OCI-LY1 (cell line): ENCODE measurements around the gene VEPH1.

Source experiments
- H2AFZ ChIP-seq: fragments of 200-600 bp; sonication (generic), shearing (Covaris generic); 2 replicates; pipeline ENCODE4 v1.6.0; 2014; ENCODE audit warnings: antibody characterized with exemption, mild to moderate bottlenecking, low read length
- H3F3A ChIP-seq: fragments of 200-600 bp; sonication (generic), shearing (Covaris generic); 2 replicates; pipeline ENCODE4 v1.6.0; 2014; ENCODE audit warnings: mild to moderate bottlenecking, antibody characterized with exemption, low read length, moderate library complexity; ENCODE audit not compliant: insufficient read depth
- H3K27ac ChIP-seq: fragments of 200-600 bp; sonication (generic); 2 replicates; pipeline ENCODE4 v1.5.1; 2014; ENCODE audit warnings: low read length, mixed run types, mild to moderate bottlenecking, low read depth; ENCODE audit not compliant: poor library complexity, severe bottlenecking
- H3K27me3 ChIP-seq: fragments of 200-600 bp; sonication (generic); 2 replicates; pipeline ENCODE4 v1.6.0; 2014; ENCODE audit warnings: antibody characterized with exemption, mild to moderate bottlenecking, low read length, moderate library complexity; ENCODE audit not compliant: insufficient read depth
- H3K36me3 ChIP-seq: fragments of 200-600 bp; sonication (generic); 2 replicates; pipeline ENCODE4 v1.6.1; 2014; ENCODE audit warnings: mild to moderate bottlenecking, antibody characterized with exemption, low read length, moderate library complexity, mixed read lengths; ENCODE audit not compliant: insufficient read depth
- H3K4me1 ChIP-seq: fragments of 200-600 bp; sonication (generic); 2 replicates; pipeline ENCODE4 v1.5.1; 2014; ENCODE audit warnings: mild to moderate bottlenecking, low read length, moderate library complexity; ENCODE audit not compliant: insufficient read depth, severe bottlenecking
- H3K4me2 ChIP-seq: fragments of 200-600 bp; sonication (generic), shearing (Covaris generic); 2 replicates; pipeline ENCODE4 v1.6.1; 2014; ENCODE audit warnings: low read length
- H3K4me3 ChIP-seq: fragments of 200-600 bp; sonication (generic); 2 replicates; pipeline ENCODE4 v1.5.1; 2014; ENCODE audit warnings: low read length, low read depth, mild to moderate bottlenecking, mixed read lengths; ENCODE audit not compliant: poor library complexity, severe bottlenecking
- H3K79me2 ChIP-seq: fragments of 200-600 bp; shearing (Covaris generic); 2 replicates; pipeline ENCODE4 v1.6.1; 2016; ENCODE audit warnings: mixed run types, low read length, mixed read lengths; ENCODE audit not compliant: insufficient read depth
- H3K9ac ChIP-seq: fragments of 200-600 bp; sonication (generic), shearing (Covaris generic); 2 replicates; pipeline ENCODE4 v1.6.1; 2014; ENCODE audit warnings: mild to moderate bottlenecking, low read length, mixed read lengths
- H3K9me2 ChIP-seq: fragments of 200-600 bp; sonication (generic), shearing (Covaris generic); 2 replicates; pipeline ENCODE4 v1.6.1; 2014; ENCODE audit warnings: low read depth, mild to moderate bottlenecking, low read length, mixed read lengths
- H3K9me3 ChIP-seq: fragments of 200-600 bp; shearing (Covaris generic); 2 replicates; pipeline ENCODE4 v1.6.1; 2014; ENCODE audit warnings: low read length, mixed read lengths
- H4K20me1 ChIP-seq: fragments of 200-600 bp; sonication (generic), shearing (Covaris generic); 2 replicates; pipeline ENCODE4 v1.6.0; 2016; ENCODE audit warnings: mild to moderate bottlenecking, low read length; ENCODE audit not compliant: insufficient read depth
- CTCF ChIP-seq: fragments of 200-600 bp; sonication (generic), shearing (Covaris generic); IDR thresholded peaks from 2 replicates; pipeline ENCODE4 v1.5.1; 2017; ENCODE audit warnings: mild to moderate bottlenecking, antibody characterized with exemption, low read length, moderate library complexity, mixed read lengths
- EZH2 ChIP-seq: fragments of 200-600 bp; sonication (generic), shearing (Covaris generic); IDR thresholded peaks from 2 replicates; pipeline ENCODE4 v1.8.0; 2017; ENCODE audit warnings: borderline replicate concordance, mixed run types, mild to moderate bottlenecking, antibody characterized with exemption, low read length, moderate library complexity, mixed read lengths

The VEPH1 gene

GRCh38 chr3:157363393-157363792 lies 139.8 kb downstream of the VEPH1 start:
- Histone ChIP-seq H3K9ac (no peak overlapping the region), H3K4me3 (no peak overlapping the region), H2AFZ (no peak overlapping the region), H3F3A (no peaks in the 10 kb centered on the region), H3K9me2 (no peaks in the 10 kb centered on the region), H3K4me1 (no peaks in the 10 kb centered on the region), H3K9me3 (no peaks in the 10 kb centered on the region), H4K20me1 (no peaks in the 10 kb centered on the region), H3K36me3 (no peaks in the 10 kb centered on the region), H3K4me2 (no peak overlapping the region), H3K27me3 (no peaks in the 10 kb centered on the region), H3K27ac (no peak overlapping the region), H3K79me2 (no peaks in the 10 kb centered on the region)
- TF ChIP-seq CTCF (no peak), EZH2 (no peak)

- TF ChIP-seq EZH2 = no peak
- TF ChIP-seq CTCF = no peak
- Histone ChIP-seq H3K27me3 (no peaks in the 10 kb centered on the region), H3F3A (no peaks in the 10 kb centered on the region), H3K79me2 (no peaks in the 10 kb centered on the region), H3K9me3 (no peaks in the 10 kb centered on the region), H3K9ac (no peak overlapping the region), H3K4me3 (no peak overlapping the region), H3K4me2 (no peak overlapping the region), H3K9me2 (no peaks in the 10 kb centered on the region), H2AFZ (no peak overlapping the region), H3K36me3 (no peaks in the 10 kb centered on the region), H3K4me1 (no peaks in the 10 kb centered on the region), H3K27ac (no peak overlapping the region), H4K20me1 (no peaks in the 10 kb centered on the region)
Observed at GRCh38 chr3:157362348-157362747, 140.9 kb downstream of the VEPH1 start.

GRCh38 chr3:157360044-157360443 lies 143.2 kb downstream of the VEPH1 start:
- Histone ChIP-seq H3K9me3 (no peaks in the 10 kb centered on the region), H3K4me2 (no peak overlapping the region), H4K20me1 (no peaks in the 10 kb centered on the region), H2AFZ (no peak overlapping the region), H3F3A (no peaks in the 10 kb centered on the region), H3K4me1 (no peaks in the 10 kb centered on the region), H3K4me3 (no peak overlapping the region), H3K79me2 (no peaks in the 10 kb centered on the region), H3K9ac (no peak overlapping the region), H3K27me3 (no peaks in the 10 kb centered on the region), H3K9me2 (no peaks in the 10 kb centered on the region), H3K27ac (no peak overlapping the region), H3K36me3 (no peaks in the 10 kb centered on the region)
- TF ChIP-seq CTCF = no peak
- no peak for TF ChIP-seq EZH2
